NK-92 (cell line): ENCODE results near the gene MPDU1.

ENCODE experiments used
- DNase-seq: peaks from one replicate; lab custom pipeline; 2025; ENCODE audit not compliant: unreplicated experiment; lab: John Stamatoyannopoulos, UW

MPDU1 gene

DNA sequence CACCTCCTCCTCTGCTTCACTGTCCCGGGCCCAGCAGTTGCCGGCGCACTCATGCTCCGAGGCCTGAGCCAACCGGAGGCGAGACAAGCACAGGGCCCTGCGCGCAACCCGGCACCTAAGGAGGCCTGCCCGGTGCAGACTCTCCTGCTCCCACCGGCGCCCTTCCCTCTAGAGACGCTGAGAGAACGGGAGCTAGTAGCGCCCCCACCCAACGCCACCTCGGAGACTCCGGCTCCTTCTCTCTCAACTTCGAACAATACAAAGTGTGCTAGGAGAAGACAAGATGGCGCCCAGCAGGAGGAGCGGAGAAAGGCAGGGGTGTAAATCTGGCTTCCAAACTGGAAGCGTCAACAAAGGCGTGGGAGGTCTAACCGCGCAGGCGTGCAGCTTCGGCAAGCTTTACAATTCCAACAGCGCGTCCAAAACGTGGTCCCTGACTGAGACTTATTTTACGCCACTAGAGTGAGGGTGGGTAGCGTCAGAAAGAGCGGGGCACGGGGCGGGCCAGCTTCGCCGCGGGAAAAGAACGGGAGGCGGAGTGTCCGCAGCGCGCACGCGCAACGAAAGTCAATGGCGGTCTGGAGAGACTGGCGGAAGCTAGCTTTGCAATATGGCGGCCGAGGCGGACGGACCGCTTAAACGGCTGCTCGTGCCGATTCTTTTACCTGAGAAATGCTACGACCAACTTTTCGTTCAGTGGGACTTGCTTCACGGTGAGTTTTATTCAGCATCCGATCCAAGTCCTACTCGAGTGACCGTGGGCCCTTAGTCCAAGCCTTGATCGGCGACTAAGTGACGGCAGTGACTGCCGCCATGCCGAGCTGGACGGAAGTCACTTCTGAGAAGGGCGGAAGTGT, at the start of gene MPDU1:
TSS of gene MPDU1 (plus strand) at position 600 of the 857 bp plus-strand sequence. CDS start at position 611, 11 bp downstream.
- peak; percentile 36 for DNase-seq

DNA sequence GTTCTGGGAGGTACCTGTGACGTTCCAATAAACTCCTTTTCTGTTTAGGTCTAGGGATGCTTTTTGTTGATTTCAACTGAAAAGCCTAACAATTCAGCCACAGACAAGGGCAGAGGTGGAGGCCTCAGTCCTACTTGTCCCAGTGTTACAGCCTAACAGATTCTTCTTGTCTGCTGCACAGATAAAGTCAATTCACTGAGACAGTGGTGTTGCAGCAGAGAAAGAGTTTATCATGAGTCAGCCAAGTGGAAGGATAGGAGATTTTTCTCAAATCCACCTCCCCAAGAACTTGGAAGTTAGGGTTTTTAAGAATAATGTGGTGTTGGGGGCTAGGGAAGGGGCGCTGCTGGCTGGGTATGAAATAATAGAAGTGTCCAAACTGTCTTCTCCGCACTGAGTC, 45.6 kb upstream of the MPDU1 start:
- no peak for DNase-seq

DNA sequence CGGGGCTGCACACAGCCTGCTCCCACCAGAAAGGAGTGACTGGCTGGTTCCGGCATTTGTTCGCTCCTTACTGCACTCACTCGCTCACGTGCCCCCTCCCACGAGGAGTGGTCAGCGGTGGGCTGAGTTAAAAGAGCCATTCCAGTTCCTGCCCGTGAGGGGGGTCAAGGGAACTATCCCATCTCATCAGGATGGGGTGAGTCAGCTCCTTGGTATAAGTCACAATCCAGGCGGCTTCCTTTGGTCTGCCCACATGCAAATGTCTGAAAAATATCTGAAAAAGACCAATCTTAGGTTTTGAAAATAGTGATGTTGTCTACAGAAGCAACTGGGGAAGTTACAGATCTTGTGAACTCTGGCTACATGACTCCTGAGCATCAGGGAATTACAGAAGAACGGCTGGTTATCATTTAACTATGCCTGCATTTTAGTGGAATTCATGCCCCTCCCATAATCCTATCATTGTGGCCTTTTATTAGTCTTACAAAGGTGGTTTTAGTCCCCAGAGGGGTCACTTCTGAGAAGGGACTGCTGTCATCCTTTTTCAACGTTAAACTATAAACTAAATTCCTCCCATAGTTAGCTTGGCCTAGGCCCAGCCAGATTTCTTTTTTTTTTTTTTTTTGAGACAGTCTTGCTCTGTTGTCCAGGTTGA, 44.6 kb upstream of the MPDU1 start:
- no peak for DNase-seq

DNA sequence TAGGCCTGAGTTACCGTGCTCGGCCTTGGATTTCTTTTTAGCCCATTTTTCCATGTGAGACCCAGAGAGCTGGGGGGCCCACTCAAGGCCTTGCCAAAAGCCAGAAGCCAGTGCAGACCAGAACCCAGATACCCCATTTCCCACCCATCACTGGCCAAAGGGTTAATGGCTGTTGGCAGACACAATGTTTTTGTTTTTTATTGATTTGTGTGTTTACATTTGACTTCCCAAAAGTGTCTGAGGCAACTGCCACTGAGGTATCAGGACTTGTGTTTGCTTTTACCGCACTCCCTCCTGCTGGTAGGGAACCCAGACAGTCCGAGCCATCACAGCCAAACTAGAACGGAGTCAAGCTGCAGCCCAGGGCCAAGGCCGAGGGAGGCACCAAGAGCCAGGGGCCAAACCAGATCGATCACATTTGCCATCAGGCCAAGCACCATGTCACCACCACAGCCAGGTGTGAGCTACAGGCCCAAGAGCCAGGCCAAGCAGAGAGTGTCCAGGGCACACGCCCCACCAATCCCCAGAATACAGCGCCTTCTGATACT, 42.5 kb upstream of the MPDU1 start:
- DNase-seq = no peak

DNA sequence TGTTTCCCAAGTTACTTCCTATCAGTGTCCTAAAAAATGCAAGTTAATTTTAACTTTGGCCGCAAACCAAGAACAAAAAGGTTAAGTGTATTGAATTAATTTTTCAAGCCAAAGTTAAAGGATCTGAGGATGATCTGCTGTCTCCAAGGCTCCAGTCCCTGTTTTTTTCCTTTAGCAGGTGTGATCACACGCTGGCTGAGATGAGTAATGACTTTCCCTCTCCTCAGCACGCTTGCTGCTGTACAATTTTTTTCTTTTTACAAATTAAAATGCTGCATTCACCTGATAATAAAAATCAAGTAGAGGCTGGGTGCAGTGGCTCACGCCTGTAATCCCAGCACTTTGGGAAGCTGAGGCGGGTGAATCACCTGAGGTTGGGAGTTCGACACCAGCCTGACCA, 38.7 kb upstream of the MPDU1 start:
- no peak for DNase-seq

DNA sequence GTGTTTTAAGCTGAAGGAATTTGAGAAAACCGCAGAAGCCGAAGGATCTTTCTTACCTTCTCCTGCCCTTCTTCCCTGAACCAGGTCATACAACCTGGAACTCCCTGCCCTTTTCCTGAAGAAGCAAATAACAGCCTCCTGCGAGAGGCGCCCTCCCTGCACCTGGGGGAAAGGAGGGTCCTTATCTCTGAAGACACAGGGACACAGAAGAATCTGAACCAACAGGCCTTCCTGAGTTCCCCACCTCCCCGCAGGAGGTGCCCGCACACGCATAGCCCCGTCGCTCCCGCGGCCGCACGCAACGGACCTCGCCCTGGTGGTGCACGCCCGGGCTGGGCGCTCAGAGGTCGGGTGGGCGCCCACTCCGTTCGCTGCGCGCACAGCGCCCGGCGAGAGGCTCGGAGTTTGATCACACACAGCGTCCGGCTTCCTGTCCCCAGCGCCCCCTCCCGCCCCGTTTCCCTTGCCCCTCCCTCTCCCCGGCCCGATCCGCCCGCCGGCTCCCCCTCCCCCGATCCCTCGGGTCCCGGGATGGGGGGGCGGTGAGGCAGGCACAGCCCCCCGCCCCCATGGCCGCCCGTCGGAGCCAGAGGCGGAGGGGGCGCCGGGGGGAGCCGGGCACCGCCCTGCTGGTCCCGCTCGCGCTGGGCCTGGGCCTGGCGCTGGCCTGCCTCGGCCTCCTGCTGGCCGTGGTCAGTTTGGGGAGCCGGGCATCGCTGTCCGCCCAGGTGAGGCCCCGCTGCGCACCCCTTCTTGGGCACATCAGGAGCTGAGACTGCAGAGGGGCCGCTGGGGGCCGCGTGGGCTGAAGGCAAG, 34.9 kb upstream of the MPDU1 start, which contains the start of gene TNFSF12:
TSS of gene TNFSF12 (plus strand) at position 474 of the 816 bp plus-strand sequence. CDS start at position 570, 96 bp downstream.
- DNase-seq = no peak

DNA sequence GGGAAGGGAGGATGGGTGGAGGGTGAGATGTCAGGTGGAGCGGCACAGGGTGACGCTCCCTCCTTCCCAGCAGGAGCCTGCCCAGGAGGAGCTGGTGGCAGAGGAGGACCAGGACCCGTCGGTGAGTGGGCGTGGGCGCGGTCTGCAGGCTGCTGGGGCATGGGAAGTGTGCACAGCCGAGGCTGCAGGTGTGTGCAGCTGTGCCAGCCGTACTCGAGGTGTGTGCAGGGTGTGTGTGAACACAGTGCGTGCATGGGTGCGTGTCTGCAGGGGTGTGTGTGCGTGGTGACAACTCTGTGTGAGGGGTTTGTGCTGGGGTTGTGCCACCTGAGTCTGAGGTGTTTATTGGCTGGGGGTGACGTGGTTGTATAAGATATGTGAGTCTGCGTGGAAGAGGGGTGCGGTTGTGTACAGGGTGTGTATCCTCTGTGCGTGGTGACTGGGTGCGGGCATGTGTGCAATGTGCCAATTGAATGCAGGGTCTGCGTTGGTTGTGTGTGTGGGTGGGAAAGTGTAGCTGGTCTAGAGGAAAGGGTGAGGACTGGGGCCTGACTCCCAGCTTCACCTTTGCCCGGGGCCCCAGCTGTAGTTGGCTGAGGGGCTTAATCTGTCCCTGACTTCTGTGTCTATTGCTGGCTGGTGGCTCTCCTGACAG, 34.1 kb upstream of the MPDU1 start:
- DNase-seq = no peak

DNA sequence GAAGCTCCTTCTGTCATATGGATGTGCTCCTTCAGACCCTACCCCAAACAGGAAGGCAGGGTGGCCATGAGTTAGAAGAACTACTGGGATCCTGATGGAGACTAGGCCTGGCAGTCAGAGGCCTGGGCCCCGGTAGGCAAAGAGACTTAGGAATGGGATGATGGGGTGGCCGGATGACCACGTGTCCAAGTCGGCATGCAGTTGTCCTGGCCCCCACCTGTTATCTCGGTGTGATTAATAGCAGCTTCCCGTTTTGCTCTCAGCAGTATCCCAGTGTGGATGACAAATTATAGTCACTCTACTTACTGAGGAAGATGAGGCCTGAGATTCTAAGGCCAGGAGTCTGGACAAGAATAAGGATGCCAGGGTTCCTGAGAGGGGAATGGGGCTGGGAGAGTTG, 33.3 kb upstream of the MPDU1 start:
- no peak for DNase-seq

DNA sequence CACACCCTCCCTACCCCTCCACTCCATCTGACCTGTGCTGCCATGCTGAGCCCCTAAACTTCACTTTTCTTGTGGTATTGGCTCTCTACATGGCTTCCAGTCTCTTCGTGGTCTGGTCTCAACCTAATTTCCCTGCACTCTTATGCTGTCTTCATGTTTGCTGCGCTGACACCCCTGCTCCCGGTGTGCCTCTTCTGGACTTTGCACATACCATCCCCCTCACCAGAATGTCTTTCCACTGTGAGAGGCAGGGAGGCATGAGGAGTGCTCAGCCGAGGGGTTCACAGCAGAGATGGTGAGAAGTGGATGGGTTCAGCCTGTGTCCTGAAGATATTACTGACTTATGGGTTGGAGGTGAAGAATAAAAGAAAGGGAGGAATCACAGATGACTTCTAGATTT, 32.3 kb upstream of the MPDU1 start:
- DNase-seq = no peak

DNA sequence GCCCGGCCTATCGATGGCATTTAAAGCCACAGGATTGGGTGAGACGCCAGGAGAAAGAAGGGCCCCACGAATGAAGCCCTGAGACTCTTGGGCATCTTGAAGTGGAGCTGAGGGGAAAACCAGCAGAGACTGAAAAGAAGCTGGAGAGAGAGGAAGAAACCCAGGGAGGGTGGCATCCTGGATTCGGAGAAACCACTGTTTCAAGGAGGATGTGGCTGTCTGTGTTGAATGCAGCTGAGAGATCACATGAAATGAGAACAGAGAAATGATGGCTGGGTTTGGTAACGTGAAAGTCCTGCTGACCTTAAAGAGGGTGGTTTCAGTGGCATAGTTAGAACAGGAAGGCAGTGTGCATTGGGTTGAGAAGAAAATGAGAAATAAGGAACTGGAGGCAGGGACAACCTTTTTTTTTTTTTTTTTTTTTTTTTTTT, 31.0 kb upstream of the MPDU1 start:
- no peak for DNase-seq

DNA sequence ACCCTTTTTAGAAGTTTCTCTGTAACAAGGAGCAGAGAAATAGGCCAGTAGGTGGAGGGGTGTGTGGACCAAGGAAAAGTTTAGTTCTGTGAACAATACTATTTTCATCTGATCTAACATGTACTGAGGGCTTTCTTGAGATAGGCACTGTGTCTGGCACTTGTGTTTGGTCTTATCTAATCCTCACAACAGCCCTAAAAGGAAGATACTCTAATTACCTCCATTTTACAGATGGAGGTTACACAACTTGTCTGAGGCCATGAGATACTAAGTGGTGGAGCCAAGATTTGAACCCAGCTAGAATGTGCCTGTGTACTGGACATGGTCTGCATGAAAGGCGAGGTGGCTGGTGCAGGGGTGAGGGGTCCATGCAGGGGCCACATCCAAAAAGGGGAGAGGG, 30.3 kb upstream of the MPDU1 start:
- no peak for DNase-seq

DNA sequence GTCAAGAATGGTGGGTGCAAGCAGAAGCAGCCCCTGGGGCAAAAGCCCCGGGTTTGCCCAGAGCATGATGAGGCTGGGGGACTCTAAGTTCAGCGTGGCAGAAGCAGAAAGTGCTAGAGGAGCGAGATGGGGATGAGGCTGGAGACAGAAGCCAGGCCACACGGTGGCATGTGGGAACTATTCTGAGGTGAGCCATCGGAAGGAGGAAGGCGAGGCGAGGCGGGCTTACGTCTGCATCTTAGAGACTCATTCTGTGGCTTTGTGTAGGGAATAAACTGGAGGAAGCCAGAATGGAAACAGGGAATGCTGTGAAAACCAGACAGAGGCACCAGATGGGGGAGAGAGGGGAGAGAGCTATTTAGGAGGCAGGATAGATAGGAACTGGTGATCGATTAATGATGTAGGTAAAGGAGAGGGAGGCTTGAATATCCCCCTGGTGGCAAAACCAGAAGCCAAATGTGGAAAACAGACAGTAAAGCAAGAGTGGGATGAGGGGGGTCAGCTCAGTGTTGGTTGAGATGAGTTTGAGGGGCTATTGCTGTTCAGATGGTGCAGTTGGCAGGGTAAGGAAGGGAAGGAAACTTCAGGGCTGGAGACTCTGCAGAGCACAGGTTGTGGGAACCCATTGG, 28.2 kb upstream of the MPDU1 start:
- no peak for DNase-seq

DNA sequence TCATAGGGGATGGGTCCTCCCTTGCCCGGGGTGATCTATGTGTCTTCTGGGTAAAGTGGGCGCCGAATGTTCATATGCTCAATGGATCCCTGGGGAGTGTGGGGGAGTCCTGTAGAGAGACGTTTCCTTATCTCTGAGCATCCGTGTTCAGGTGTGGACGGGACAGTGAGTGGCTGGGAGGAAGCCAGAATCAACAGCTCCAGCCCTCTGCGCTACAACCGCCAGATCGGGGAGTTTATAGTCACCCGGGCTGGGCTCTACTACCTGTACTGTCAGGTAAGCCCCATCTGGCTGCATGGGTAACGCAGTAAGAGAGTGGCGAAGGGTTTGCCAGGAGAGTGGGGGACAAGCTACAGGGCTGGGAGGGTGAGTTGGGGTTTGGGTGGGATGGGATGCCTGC, 27.0 kb upstream of the MPDU1 start:
- DNase-seq = no peak

DNA sequence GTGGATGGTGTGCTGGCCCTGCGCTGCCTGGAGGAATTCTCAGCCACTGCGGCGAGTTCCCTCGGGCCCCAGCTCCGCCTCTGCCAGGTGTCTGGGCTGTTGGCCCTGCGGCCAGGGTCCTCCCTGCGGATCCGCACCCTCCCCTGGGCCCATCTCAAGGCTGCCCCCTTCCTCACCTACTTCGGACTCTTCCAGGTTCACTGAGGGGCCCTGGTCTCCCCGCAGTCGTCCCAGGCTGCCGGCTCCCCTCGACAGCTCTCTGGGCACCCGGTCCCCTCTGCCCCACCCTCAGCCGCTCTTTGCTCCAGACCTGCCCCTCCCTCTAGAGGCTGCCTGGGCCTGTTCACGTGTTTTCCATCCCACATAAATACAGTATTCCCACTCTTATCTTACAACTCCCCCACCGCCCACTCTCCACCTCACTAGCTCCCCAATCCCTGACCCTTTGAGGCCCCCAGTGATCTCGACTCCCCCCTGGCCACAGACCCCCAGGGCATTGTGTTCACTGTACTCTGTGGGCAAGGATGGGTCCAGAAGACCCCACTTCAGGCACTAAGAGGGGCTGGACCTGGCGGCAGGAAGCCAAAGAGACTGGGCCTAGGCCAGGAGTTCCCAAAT, 26.4 kb upstream of the MPDU1 start:
- no peak for DNase-seq

DNA sequence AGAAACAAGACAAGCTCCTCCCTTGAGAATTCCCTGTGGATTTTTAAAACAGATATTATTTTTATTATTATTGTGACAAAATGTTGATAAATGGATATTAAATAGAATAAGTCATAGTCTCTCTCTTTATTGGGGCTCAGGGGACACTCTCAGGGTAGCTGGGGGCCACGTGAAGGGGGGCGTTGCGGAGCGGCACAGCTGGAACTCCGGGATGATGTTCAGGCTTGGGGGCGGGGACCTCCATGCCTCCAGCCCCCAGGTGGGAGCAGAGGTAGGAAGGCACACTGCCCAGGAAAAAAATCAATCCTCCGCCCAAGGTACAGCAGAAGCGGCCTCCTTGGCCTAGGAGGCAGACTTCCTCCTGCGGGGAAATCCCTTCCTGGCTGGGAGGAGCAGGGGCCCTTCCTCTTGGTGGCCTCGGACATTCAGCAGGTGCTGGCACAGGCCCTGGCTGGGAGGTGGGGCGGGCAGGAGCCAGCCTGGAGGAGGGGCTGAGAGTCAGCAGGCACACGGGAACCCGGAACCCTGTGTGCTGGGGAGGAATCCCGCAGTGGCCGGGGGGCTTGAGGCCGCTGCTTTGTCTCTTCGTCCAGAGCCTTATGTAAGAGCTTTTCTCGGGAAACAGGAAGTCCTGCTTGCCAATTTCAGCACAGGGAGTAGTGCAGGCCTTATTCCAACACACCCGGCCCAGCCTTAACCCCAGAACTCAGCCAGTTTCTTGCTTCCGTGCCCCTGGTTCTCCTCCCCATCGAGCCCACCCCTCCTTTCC, 25.7 kb upstream of the MPDU1 start:
- no peak for DNase-seq

DNA sequence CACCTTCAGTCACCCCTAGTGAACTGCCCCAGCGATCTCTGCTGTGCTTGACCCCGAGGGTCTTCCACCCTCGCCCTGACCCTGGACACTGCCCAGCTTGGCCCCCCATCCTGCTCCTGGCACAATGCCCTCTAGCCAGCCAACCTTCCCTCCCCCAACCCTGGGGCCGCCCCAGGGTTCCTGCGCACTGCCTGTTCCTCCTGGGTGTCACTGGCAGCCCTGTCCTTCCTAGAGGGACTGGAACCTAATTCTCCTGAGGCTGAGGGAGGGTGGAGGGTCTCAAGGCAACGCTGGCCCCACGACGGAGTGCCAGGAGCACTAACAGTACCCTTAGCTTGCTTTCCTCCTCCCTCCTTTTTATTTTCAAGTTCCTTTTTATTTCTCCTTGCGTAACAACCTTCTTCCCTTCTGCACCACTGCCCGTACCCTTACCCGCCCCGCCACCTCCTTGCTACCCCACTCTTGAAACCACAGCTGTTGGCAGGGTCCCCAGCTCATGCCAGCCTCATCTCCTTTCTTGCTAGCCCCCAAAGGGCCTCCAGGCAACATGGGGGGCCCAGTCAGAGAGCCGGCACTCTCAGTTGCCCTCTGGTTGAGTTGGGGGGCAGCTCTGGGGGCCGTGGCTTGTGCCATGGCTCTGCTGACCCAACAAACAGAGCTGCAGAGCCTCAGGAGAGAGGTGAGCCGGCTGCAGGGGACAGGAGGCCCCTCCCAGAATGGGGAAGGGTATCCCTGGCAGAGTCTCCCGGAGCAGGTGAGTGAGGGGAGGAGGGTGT, 24.9 kb upstream of the MPDU1 start, which contains the start of gene TNFSF13:
TSS of gene TNFSF13 (plus strand) at position 207 of the 776 bp plus-strand sequence. CDS start at position 497, 290 bp downstream.
- no peak for DNase-seq

DNA sequence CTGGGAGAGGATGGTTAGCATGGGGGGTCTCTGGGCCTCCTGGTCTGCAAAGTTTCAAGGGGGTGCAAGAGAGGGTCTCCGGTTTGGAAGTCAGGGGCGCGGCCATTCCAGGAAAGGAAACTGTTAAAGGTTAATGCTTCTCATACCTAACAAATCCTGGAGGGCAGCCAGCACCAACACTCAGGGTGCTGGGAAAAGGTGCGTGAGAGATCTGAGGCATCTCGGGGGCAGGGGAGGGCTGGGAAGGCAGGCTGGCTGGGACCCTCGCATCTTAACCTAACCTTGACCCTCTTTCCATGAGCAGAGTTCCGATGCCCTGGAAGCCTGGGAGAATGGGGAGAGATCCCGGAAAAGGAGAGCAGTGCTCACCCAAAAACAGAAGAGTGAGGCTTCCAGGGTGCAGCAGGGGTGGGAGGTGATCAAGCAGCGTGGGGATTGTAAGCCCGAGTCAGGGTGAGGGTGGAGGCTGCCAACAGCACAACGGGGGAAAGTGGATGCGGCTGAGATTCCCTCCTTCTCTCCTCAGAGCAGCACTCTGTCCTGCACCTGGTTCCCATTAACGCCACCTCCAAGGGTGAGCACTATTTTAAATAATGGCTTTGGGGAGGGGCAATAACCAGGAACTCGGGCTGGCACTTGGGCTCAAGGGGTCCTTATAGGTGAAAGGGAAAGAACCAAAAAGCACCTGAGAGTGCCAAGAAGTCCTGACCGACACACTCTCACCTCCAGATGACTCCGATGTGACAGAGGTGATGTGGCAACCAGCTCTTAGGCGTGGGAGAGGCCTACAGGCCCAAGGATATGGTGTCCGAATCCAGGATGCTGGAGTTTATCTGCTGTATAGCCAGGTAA, 24.1 kb upstream of the MPDU1 start:
- DNase-seq = no peak
